Activated T-cell treated with anti-CD3 and anti-CD28 coated beads, Interleukin-2, amount 50 U/mL, for 72 hours (primary cell): ENCODE data around the gene TRMT11. TPM values are rescaled to one million over a fixed set of nuclear protein-coding genes. Genes with fewer than 3 reads are reported as not detected.

Source experiments
- ATAC-seq, 2 donors: fragments of 150-1000 bp; cut with Tn5 transposase; replicated peaks in 1 of 2; 2 replicates each; pipeline ENCODE4 v1.10.0; 2021; ENCODE audit warnings: moderate library complexity in 2 of 2, mild to moderate bottlenecking in 1 of 2
- DNase-seq, 2 donors: peaks; one replicate each; pipeline ENCODE4 v3.0.0; 2021 to 2022; ENCODE audit warnings: mixed read lengths in 1 of 2
- H3K27ac Mint-ChIP-seq: one replicate; pipeline ENCODE4 v1.8.0; 2022; ENCODE audit warnings: mild to moderate bottlenecking, moderate library complexity, mixed read lengths
- H3K27me3 Mint-ChIP-seq: one replicate; pipeline ENCODE4 v1.8.0; 2022; ENCODE audit warnings: low read depth, mixed read lengths
- H3K36me3 Mint-ChIP-seq, 2 donors: one replicate each; pipeline ENCODE4 v1.8.0; 2022; ENCODE audit warnings: mixed read lengths in 2 of 2, mild to moderate bottlenecking in 1 of 2; ENCODE audit not compliant: insufficient read depth in 2 of 2
- H3K4me1 Mint-ChIP-seq: one replicate; pipeline ENCODE4 v1.8.0; 2022; ENCODE audit warnings: low read depth, mixed read lengths
- H3K4me3 Mint-ChIP-seq, 2 donors: one replicate each; pipeline ENCODE4 v1.8.0; 2022; ENCODE audit warnings: mild to moderate bottlenecking in 2 of 2, mixed read lengths in 2 of 2, moderate library complexity in 2 of 2
- H3K9me3 Mint-ChIP-seq, 2 donors: one replicate each; pipeline ENCODE4 v1.8.0; 2022; ENCODE audit warnings: mixed read lengths in 2 of 2
- total RNA-seq, 2 donors: library from RNA; stranded (reverse); gene quantifications; one replicate each; pipeline ENCODE4 v1.2.3, GENCODE V29; 2022

TRMT11 gene
- total RNA-seq, 2 donors from 2014 or later, result 29.1 to 29.9 TPM

DNA sequence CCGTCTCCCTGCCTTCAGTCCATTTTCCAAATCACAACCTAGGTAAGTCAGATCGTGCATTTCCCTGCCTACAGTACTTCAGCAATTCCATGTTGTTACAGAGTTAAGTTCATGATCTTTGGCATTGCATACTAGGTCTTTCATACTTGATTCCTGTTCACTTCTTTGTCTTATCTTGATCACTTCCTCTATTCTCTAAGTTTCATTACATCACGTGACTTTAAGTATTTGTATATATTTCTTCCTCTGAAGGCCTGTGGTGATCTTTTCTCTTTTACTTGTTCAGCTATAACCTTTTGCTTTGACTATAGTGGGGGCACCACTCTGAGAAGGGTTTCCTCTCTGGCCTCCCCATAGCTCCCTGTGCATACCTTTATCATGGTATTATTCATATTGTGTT, 100.2 kb downstream of the TRMT11 start:
- Mint-ChIP-seq H3K4me1 (peaks cover 18% of the 10 kb centered on the region), H3K27me3 (no peaks in the 10 kb centered on the region), H3K4me3 (no peak overlapping the region), H3K27ac (peak overlapping the region; percentile 39), H3K9me3 (peaks cover 0 to 2% of the 10 kb centered on the region in 2 donors), H3K36me3 (no peaks in the 10 kb centered on the region)
- ATAC-seq (peak in 1 of 2 donors; percentile 9), DNase-seq (no peak)

Other genes with a start within 250 kb of the TRMT11 start
- under 1 TPM in 1 of 2 donors, not detected in 1; 0.12 TPM for gene HEY2, start 236.9 kb upstream of the TRMT11 start, total RNA-seq
- gene NCOA7, start 195.6 kb upstream of the TRMT11 start, total RNA-seq, result 10 to 100 TPM; 59.6 to 69.1 TPM
- 10 to 100 TPM; 15.2 to 19.3 TPM for gene HINT3, start 29.8 kb upstream of the TRMT11 start, total RNA-seq